Occipital lobe (tissue), 2 donors: Measurements from ENCODE around the gene SYMPK. TPM values are rescaled to one million over a fixed set of nuclear protein-coding genes. Genes with fewer than 3 reads are reported as not detected.

Source experiments
- DNase-seq: peaks from one replicate; lab custom pipeline; 2025; lab: John Stamatoyannopoulos, UW
- total RNA-seq: library from RNA; depleted of rRNA; stranded (reverse); fragments of >200 nt; gene quantifications from one replicate; pipeline ENCODE4 v1.2.3, GENCODE V29; 2014

Gene SYMPK
- total RNA-seq, 1 donor from 2014 or later = 16.4 TPM

- no peak for DNase-seq
Measured at GRCh38 chr19:45866400-45867176, 3.6 kb upstream of the SYMPK start.

DNA sequence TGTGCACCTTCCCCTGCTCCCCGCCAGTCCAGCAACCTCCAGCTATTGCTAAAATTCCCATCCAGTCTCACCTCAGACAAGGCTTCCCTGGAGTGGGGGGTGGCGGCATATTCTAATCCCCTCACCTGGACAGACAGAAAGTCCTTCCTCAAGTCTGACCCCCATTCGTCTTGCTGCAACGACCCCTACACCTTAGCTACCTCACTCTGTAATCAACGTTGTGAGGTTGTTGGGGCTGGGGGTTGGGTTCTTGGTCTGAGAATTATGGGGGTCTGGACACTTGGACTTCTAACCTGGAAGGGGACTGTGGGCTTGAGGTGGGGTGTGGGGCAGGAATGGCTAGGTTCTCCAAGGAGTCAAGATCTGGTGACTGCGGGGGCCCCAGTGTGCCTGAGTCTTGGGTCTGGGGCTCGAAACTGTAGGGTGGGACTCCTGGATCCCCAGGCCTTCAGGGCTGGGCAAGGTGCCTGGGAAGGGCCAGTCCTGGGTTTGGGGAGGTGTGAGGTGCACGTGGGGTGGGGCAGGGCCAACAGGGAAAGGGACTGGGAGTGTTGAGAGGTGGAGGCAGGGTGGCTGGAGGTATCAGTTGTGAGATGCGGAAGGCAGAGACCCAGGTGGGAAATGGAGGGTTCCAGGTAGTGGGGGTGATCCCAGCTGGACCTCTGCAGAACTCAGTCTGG, 2.5 kb upstream of the SYMPK start:
- DNase-seq = no peak

- DNase-seq = no peak
Measured at GRCh38 chr19:45864629-45865082, 1.7 kb upstream of the SYMPK start.

- no peak for DNase-seq
Measured at GRCh38 chr19:45863840-45864628, 1.1 kb upstream of the SYMPK start, which contains the start of gene FOXA3. TSS of gene FOXA3 (plus strand) at chr19:45864326. CDS start at chr19:45864457, 131 bp downstream.

- no peak for DNase-seq
Measured at GRCh38 chr19:45863335-45863839, 440 bp upstream of the SYMPK start.

DNA sequence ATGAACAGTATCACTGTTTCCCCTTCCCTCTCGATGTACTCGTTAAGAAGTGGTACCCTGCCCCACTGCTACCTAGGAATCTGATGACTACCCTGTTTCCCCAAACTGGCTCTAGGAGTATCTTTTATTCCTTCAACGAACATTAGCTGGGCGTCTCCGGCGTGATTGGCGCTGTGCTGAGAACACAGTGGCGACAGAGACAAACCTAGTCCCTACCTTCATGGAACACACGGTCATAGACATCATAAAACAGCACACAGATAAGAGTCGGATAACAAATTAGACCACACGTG, 730 bp downstream of the SYMPK start:
- DNase-seq = no peak

- no peak for DNase-seq
Measured at GRCh38 chr19:45860359-45861259, 2.3 kb downstream of the SYMPK start.

- no peak for DNase-seq
Measured at GRCh38 chr19:45854167-45854778, 8.7 kb downstream of the SYMPK start.

DNA sequence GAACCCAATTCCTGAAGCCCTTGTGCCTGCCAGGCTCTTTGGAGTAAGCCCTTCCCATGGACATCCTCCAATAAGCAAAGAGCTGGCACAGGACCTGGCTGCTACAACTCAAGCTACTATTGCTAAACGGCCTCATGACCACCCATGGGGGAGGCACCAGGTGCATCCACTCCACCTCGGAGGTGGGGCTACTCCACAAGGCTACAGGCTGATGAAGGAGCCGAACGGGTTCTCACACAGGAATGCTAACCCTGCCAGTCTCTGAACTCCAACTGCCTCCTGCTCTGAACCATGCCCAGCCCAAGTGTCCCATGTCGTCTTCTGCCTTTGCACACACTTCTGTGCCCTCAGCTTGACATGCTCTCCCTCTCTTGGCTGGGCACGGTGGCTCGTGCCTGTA, 10.0 kb downstream of the SYMPK start:
- no peak for DNase-seq

- DNase-seq = no peak
Measured at GRCh38 chr19:45852145-45852750, 10.7 kb downstream of the SYMPK start.

DNA sequence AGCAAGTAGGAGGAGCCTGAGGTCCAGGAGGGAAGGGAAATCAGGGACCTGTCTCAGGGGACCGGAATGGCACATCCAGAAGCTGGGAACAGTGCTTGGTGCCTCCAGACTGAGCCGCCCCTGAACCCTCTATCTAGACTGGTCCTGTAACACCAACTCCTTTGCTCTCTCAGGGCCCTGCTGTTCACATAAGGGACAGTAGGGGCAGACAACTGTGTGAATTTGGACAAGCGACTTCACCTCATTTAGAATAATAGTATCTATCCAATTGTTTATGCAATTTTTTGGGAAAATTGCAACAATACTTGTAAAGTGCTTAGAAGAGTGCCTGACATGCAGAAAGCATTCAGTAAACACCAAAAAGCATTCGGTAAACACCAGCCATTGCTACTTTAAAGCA, 14.0 kb downstream of the SYMPK start:
- DNase-seq = no peak

GRCh38 chr19:45847663-45848062, 15.3 kb downstream of the SYMPK start:
- no peak for DNase-seq

GRCh38 chr19:45842198-45842597, 20.7 kb downstream of the SYMPK start:
- no peak for DNase-seq

DNA sequence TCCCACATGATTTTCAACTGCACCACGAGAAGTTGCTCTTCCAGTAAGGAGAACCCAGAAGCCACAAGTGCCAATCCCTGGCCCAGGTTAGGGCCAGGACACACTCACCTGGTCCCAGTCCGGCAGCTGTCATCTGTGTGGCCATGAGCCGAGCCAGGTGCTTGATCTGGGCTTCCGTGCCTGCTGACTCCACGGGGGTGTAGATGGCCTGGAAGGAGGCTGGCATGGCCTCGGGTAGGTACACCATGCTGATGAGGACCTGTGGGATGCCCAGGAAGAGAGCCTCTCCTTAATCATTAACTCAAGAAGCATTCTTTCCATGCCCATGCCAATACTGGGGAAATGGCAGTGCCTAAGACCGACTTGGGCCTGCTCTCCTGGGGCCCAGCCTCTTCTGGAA, 28.0 kb downstream of the SYMPK start:
- DNase-seq = no peak

- no peak for DNase-seq
Measured at GRCh38 chr19:45828945-45829344, 34.0 kb downstream of the SYMPK start.

GRCh38 chr19:45828523-45828922, 34.4 kb downstream of the SYMPK start:
- no peak for DNase-seq

GRCh38 chr19:45827459-45828093, 35.4 kb downstream of the SYMPK start:
- no peak for DNase-seq

DNA sequence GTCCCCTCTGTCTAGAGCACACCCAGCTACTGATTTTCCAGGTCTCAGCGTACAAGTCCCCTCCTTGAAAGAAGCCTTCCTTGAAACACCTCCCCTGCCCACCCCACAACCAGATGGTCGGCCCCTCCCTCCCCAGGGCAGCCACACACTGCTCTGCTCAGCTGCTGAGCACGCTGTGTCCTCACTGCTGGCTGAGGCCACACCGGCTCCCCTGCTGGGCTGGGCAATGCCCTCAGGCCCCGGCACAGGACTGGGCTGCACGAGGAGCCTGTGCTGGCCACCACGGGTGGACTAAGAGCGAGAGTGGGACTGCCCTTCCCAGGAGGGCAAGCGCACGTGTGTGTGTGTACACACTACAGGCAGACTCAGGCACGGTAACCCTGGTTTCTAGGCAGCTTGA, 36.0 kb downstream of the SYMPK start:
- DNase-seq = no peak
